EH (cell line): ENCODE measurements around the gene TM7SF3.

Source experiments
- DNase-seq: peaks from one replicate; pipeline ENCODE4 v3.0.0-alpha.2; 2015; ENCODE audit warnings: low read depth

The TM7SF3 gene

DNA sequence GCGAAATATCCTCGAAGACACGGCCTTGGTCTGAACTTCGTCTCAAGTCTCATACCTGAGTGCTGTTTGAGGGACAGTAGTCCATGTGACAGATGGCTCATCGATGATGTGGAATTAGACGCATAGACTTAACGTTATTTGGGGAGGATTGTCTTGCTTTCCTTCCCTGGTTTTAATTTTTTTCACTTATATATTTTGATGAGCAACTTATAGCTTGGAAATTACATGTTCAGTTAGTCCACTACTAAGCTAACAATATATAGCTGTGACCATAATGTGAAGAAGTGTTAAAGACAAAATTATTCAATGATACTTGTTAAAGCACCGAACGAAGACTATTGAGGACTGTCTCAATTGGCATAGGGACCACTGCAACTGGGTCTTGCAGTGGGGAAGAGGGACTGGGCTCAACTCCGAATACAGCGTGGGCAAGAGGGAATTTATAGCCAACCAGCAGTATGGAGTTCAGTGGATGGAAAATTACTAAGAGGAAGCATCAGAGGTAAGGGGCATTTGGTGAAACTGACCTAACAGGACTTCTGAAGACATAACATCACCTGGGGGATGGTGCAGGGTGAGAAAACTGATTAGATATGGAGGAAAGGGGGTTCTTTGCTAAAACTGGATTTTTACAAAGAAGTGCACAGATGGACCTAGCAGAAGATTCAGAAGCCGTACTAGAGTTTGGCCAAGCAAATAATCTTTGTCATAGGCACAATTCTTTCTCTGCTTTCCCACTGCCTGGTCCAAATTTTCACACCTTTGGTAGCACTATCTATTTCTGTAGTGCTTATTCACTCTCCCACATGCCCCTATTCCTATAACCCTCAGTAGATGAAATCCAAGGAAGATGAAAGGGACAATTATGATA is 910 bp upstream of the TM7SF3 start:
- no peak for DNase-seq

DNA sequence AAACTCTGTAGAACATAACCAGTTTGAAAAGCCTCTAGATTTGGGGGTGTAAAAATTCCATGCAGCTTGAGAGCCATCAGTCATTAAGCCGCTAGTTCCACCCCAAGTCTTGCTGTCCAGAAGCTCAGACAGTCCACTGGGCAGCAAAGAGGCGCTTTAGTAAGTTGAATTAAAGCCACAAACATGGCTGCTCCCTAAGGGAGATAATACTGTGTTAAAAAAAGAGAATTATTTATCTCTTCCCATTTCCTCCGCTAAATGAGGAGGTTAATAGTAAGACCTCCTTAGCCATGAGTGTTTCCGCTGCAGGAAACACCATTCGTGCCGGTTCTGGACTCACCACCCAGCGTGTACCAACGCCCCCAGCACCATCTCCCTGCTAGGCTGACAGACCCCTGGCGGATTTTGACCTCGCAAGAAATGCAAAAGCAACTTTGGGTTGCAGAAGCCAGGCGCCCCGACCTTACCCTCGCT is 536 bp downstream of the TM7SF3 start:
- DNase-seq: peak; percentile 44

DNA sequence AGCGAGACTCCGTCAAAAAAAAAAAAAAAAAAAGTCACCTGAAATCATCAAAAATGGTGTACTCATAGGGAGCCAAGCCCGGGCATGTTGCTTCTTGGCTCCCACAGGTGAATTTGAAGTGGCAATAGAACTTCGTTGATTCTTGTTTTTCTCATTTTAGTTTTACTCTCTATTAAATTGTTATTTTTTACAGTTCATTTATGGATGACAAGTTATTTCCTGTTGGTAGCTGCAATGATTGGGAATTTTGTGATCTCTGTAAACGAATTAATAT is 1.3 kb downstream of the TM7SF3 start:
- no peak for DNase-seq

DNA sequence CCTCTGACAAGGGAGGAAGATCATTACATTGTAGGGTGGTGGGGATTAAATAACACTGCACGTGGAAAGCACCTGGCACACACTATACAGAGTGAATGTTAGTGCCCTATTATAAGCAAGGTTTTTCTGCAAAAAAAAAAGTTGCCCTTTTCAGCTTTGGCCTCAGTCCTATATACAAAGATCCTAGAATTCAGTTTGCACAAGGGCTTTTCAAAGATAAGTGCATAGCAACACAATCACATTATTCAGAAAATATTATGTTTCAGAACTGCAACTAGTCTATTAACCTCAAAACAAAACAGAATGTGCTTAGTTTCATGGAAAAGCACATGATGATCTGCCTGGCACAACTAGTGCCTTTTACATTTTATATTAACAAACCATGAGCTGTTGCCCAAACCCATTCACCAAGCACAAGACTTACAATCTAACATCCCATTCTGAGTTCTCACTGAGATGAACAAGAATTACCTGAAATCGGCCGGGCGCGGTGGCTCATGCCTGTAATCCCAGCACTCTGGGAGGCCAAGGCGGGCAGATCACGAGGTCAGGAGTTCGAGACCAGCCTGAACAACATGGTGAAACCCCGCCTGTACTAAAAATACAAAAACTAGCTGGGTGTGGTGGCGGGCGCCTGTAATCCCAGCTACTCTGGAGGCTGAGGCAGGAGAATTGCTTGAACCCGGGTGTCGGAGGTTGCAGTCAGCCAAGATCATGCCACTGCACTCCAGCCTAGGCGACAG is 1.8 kb downstream of the TM7SF3 start:
- no peak for DNase-seq

DNA sequence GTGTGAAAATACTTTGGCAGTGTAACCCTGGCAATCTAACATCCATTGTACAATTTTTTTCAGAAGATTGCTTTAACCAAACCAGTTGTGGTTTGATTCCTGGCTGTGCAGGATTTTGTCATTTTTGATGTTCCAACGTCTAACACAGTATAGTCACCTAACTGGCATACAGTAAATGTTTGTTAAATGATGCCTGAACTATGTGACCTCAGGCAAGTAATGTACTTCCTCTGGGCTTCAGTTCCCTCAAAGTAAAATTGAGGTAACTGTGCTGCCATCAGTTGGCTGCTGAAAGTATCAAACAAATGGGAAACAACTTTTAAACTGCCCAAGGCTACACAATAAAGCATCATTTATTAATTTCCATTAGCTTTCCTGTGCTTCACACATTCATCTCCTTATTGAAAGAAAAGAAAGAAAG is 4.3 kb downstream of the TM7SF3 start:
- peak; percentile 31 for DNase-seq

DNA sequence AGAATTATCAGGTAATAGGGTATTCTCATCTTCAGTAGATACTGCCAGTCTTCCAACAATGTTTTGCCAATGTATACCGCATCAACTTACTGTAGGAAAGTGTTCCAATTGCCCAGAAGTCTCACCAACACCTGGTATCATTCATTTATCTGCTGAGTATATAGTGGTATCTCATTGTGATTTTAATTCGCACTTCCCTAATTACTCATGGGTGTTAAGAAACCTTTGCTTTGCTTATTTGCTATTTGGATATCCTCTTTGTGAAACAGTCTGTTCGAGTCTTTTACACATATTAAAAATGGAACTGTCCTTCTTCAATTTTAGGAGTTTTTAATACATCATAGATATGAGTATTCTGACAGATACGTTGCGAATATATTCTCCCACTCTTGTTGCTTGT is 6.1 kb downstream of the TM7SF3 start:
- DNase-seq: no peak

DNA sequence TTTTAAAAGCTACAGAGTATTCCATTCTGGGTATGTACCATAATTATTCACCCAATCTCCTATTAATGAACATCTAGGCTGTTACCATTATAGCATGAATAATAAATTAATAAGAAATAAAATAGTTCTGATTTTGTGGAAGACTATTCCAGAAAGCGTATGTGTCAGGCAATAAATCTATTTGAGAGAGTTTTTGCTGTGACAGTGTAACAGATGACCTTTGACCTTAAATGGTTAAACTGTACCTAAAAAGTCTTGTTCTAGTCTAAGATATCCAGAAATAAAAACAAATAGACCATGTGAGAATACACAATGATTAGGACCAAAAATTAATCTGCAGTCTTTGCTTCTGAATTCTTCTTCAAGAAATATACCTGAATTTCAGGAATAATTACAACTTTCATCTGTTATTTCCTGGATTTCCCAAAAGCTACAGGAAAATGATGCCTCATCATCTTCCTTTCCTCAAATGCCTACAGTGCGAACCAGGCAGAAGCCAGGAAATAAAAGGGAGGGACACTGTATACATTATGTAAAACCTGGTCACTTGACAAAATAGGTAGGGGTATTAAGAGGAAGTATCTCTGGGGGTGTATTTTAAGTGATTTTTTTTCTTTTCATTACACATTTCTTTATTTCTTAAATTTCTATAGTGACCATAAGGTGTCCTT is 7.3 kb downstream of the TM7SF3 start:
- DNase-seq: no peak

DNA sequence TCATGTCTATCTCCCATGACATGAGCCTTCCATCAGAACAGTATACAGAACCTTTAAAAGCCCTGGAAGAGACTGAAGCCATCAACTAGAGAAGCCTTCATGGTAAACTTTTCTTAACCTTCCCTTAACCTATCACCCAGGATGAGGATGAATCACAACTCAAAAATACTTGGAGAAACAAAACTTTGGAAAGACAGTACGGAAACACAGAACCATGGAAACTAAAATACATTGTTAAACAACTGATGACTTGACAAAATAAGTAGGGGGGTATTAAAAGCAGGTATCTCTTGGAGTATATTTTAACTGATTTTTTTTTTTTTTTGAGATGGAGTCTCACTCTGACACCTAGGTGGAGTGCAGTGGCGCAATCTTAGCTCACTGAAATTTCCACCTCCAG is 8.7 kb downstream of the TM7SF3 start:
- DNase-seq: no peak

DNA sequence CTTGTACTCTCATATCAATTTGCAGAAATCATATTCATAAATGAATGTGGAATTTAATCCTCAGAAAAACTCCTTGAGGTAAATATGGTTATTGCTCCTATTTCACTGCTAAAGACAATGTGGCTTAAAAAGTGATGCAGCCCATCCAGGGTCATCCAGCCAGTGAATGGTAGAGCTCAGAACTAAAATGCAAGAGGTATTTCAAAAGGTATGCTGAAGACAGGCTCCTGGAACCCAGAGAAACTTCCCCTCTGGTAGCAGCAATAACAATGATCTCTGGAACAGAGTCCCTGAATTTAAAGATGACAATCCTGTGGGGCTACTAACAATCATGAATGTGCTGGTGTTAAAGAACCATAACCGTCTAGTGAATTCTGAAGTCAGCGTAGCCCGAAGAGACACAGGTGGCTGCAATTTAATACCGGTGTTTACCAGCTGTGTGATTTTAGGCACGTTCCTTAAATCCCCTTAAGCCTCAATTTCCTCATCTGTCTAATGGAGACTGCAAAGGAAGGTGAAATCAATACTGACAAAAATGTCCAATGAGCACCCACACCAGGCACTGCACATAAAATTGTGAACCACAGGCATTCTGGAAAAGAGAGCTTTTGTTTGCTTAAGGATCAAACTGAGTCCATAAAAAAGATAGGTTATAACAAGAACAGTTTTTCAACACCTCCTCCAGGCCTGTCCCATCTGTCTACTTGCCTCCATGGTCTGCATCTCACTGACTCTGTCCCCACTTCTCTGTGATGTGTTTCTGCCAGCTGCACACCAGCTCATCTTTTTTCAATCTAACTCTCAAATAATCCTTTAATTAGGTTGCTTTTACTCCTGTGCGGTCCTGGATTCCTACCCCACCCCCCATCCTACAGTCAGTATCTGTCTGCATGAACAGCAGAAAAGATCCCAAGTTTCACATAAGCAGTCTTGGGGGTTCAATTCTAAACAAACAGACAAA is 10.5 kb downstream of the TM7SF3 start:
- DNase-seq: no peak

DNA sequence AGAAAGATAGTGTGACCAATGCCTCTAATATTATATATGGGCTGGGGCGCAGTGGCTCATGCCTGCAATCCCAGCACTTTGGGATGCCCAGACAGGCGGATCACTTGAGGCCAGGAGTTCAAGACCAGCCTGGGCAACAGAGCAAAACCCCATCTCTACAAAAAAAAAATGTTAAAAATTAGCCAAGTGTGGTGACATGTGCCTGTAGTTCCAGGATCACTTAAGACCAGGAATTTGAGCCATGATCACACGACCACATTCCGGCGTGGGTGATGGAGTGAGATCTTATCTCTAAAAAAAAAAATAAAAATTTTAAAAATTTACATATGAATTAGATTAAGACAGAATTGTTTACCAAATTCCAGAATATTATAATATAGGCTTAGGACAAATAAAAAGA is 12.0 kb downstream of the TM7SF3 start:
- peak; percentile 22 for DNase-seq

DNA sequence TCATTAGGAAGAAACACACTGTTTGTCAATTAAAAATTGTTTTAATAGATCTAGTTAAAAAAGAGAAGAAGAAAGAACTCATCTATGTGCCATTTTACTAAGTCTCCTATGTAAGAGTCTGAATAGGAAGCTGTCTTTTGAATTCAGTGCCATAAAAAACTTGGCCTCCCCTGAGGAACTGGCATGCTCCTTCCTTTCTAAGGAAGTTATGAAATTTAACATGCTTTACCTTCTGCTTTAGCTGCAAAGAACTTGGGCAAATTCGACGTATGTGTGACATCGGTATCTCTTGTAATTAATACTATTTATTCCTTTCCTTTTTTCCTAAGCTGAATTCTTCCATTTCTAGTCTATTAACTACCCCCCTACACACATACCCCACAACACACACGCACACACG is 12.5 kb downstream of the TM7SF3 start:
- DNase-seq: no peak

DNA sequence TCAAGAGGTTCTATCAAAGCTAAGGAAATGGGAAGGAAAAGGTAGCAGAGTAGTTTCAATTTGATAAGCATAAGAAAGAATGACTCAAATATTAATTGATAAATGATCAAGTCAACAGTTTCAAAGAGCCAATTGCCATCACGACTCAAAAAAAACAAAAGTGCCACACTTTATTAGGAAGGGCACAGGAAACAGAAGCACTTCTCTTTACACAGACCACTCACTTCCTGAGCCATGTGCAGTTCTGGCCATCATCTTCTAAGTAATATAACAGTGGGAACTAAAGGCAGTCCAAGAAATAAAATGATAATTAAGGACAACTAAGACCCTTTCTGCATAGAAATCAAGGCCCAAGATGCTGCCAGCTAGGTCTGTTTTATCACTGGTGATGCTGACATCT is 13.2 kb downstream of the TM7SF3 start:
- DNase-seq: no peak

DNA sequence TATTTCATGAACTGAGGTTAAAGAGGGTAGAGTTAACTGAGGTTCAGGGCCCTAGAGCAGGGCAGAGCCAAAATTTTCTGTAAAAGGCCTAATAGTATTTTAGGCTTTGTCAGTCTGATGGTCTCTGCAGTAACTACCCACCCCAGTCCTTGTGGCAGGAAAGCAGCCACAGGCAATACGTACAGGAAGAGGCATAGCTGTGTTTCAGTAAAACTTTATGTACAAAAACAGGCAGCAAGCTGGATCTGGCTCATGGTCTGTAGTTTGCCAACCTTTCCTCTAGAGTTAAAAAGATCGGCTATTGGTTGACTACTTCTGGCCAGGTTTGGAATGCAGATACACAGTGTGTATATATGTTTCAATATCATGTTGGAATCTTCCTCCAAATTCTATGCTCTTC is 17.2 kb downstream of the TM7SF3 start:
- DNase-seq: no peak

DNA sequence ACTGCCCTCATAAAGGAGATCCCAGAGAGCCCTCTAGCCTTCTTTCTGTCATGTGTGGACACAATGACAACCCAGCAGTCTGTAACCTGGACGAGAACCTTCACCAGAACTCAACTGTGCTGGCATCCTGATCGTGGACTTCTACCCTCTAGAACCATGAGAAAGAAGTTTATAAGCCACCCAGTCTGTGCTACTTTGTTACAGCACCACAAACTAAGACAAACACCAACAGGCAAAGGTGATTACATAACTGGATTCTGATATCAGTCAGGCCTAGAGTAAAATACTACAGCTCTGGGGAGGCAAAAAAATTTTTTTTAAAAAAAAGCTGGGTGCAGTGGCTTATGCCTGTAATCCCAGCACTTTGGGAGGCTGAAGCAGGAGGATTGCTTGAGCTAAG is 18.5 kb downstream of the TM7SF3 start:
- no peak for DNase-seq

DNA sequence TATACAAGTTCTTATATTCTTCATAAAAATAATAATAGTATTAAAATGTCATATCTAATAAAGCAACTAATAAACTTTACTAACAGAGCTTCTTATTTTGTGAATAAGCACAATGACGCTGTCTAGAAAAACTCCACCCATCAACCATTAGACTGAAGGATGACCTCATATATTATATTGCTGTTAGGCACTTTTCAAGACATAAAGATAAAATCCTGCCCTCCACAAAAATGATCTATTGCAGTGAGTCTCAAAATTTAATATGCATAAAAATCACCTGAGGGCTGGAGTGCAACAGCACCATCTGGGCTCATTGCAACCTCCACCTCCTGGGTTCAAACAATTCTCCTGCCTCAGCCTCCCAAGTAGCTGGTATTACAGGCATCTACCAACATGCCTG is 20.1 kb downstream of the TM7SF3 start:
- no peak for DNase-seq

DNA sequence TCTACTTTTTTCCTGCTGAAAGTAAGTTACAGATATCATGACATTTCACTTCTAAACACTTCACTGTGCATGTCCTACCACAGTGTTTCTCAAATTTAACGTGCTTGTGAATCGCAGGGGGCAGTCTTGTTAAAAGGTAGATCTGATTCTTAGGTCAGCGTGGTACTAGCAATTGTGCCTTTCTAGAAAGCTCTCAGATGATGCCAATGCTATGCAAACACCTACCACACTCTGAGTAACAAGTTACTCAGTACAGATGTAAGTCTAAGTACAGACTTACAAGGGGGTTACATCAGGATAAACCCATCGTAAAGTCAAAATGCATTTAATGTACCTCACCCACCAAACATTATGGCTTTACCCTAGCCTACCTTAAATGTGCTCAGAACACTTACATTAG is 22.4 kb downstream of the TM7SF3 start:
- no peak for DNase-seq

DNA sequence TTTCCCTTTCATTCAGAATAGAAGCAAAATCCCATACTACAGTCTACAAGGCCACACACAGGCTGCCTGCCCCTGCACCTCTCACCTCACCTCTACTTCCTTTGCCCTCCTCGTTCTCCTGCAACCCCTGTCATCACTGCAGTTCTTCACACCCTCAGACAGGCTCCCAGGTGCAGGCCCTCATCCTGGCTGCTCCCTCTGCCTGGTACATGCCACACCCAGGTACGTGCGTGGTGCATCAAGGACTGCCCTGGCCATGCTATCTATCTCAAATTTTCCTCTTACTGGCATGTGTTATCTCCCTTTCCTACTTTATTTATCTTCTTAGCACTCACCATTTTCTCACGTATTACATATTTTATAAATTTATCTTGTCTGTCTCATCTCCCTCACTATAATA is 24.3 kb downstream of the TM7SF3 start:
- DNase-seq: no peak

DNA sequence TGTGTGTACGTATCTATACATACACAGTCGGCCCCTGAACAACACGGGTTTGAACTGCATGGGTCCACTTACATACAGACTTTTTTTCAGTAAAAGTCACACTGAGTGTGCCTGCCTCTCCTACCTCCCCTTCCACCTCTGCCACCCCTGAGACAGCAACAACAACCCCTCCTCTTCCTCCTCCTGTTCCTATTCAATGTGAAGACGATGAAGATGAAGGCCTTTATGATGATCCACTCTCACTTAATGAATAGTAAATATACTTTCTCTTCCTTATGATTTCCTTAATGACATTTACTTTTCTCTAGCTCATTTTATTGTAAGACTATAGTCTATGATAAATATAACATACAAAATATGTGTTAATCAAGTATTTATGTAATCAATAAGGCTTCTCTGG is 25.5 kb downstream of the TM7SF3 start:
- DNase-seq: no peak

DNA sequence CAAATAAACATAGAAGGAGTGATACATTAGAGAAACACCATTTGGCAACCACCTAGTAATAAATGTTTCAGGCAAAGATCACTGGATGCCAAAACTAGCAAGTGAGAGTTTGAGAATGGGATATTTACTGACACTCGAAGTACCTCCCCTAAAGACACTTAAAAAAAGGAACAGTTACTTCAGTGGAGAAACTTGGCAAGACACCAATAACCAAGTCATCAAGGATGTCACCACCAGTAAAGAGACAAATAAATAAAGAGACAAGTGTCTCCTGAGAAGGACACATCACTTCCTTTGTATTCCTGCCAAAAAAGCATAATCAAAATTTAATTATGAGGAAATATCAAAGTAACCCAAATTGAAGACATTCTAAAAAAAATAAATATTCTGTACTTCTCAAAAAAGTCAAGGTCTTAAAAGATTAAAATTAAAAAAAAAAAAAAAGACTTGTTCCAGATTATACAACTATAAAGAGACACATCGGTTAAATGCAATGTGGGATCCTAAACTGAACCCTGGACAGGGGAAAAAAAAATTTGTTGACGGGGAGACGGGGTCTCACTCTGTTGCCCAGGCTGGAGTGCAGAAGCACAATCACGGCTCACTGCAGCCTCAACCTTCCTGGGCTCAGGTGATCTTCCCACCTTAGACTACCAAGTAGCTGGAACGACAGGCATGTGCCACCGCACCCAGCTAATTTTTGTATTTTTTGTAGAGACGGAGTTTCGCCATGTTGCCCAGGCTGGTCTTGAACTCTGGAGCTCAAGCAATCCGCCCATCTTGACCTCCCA is 26.4 kb downstream of the TM7SF3 start:
- peak; percentile 76 for DNase-seq

DNA sequence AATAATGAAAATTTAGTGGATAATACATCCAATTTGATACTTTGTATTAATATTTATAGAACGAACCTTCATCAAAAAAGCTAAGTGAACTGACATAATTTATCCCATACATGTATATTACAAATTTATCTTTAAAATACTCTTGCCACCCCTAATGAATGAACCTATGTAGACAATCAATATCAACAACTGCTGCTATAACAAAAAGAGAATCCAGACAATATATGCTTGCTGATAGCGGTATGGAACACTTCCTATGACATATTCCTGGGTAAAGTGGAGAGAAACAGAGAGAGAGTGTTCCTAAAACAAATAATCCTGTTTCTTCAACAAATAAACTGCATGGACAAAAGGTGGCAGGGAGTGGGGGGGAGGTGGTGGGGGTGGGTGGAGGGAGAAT is 31.3 kb downstream of the TM7SF3 start:
- no peak for DNase-seq

DNA sequence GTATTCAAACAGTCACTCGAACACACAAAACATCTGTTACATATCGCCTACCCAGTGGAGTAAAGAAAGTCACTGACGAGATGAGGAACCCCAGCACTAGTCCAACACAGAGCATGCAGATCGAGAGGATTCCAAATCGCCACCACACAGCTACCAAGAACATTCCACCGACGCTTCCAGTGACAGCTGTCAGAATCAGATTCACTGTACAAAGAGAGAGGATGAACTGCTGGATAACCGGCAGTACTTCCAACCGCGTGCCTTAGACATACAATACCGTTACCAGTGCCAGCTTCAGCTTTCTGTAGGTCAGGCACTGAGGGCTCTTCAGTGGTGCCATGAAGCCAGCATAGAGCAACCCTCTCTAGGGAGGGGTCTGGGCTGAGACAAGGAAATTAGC is 34.5 kb downstream of the TM7SF3 start:
- no peak for DNase-seq
